Muscle layer of duodenum (tissue), 2 donors: ENCODE data around the gene SMIM30.
A peak's percentile ranks its signal among the peaks of the same experiment; 100 is the strongest.
"Not testable (repeated sequence)": the region's sequence is repeated elsewhere in the genome, so short reads cannot be mapped to it uniquely, and the experiment has no call there.

ENCODE experiments used
- H3K27ac ChIP-seq: one replicate; pipeline ENCODE4 v1.7.0; 2013; ENCODE audit warnings: mild to moderate bottlenecking, low read length
- H3K27me3 ChIP-seq: one replicate; pipeline ENCODE4 v1.7.0; 2013; ENCODE audit warnings: low read depth, mild to moderate bottlenecking, control low read depth, low read length
- H3K36me3 ChIP-seq, 2 donors: one replicate each; pipeline ENCODE4 v1.7.0; 2013; ENCODE audit warnings: low read length in 2 of 2, control low read depth in 1 of 2, mild to moderate bottlenecking in 1 of 2; ENCODE audit not compliant: insufficient read depth in 2 of 2, control insufficient read depth in 1 of 2
- H3K4me1 ChIP-seq, 2 donors: one replicate each; pipeline ENCODE4 v1.7.0; 2013; ENCODE audit warnings: low read length in 2 of 2, mild to moderate bottlenecking in 2 of 2, control low read depth in 1 of 2, moderate library complexity in 1 of 2; ENCODE audit not compliant: insufficient read depth in 2 of 2, control insufficient read depth in 1 of 2
- H3K4me3 ChIP-seq, 2 donors: one replicate each; pipeline ENCODE4 v1.7.0; 2013; ENCODE audit warnings: low read length in 2 of 2, low read depth in 1 of 2, mild to moderate bottlenecking in 1 of 2
- H3K9me3 ChIP-seq, 2 donors: one replicate each; pipeline ENCODE4 v1.7.0; 2013; ENCODE audit warnings: low read length in 2 of 2, control low read depth in 1 of 2, mild to moderate bottlenecking in 1 of 2; ENCODE audit not compliant: control insufficient read depth in 1 of 2
- donor health status: healthy.

Gene SMIM30

DNA sequence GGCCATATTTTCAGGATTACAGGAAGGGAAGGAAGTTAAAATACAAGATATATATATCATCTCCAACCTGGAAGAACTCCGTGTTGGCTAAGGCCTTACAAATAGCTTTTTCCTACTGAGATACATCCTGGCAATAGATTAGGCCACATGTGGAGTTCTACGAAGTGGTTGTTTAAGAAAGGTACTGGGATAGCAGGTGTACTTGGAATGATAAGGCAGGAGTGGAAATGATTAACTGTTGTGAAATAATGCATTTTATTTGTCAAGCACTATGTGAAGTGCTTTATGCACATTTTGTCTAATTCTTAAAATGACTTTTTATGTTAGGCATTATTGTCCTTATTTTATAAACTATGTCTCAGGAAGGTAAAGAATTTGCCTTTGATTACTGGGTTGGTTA, 18.9 kb upstream of the SMIM30 start:
- Histone ChIP-seq H3K27me3 (no peaks in the 10 kb centered on the region), H3K4me1 (no peaks in the 10 kb centered on the region), H3K9me3 (no peaks in the 10 kb centered on the region), H3K27ac (no peak overlapping the region), H3K4me3 (no peak overlapping the region), H3K36me3 (no peaks in the 10 kb centered on the region)

DNA sequence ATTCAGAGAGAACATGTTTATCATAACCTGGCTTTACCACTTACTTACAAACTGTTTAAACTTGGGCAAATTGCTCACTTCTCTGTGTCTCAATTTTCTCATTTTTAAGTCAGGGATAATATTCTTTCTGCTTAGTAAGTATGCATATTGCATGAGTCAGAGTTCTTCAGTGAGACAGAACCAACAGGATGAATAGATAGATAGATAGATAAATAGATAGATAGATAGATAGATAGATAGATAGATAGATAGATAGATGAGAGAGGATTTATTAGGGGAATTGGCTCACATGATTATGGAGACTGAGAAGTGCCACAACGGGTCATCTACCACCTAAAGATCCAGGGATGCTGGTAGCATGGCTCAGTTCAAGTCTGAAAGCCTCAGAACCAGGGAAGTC, 15.7 kb upstream of the SMIM30 start:
- no peaks in the 10 kb centered on the region for H3K36me3 ChIP-seq
- H3K9me3 ChIP-seq = no peaks in the 10 kb centered on the region
- H3K4me1 ChIP-seq = no peaks in the 10 kb centered on the region
- no peak overlapping the region for H3K27ac ChIP-seq
- no peaks in the 10 kb centered on the region for H3K27me3 ChIP-seq
- no peak overlapping the region for H3K4me3 ChIP-seq

GRCh38 chr7:113131367-113131766, 13.0 kb upstream of the SMIM30 start:
- Histone ChIP-seq H3K36me3 (no peaks in the 10 kb centered on the region), H3K4me3 (no peak overlapping the region), H3K27ac (no peak overlapping the region), H3K27me3 (no peaks in the 10 kb centered on the region), H3K9me3 (no peaks in the 10 kb centered on the region), H3K4me1 (no peaks in the 10 kb centered on the region)

DNA sequence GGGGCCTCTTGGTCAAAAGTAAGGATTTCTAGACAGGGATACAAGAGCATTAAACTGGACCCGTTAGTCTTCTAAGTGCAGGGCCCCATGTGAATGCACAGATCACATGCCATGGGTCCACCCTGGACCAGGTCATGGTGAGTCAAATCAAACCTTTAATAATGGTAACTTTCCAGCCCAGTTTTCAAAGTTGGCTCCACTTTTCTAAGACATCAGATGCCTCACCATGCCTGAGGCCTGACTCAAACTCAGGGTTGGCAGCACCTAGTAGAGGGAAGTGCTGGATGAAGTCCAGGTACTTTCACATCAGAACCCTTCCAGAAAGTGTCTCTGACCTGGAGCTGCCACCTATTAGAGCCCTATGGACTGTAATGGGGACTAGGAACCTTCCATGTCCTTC, 9.7 kb upstream of the SMIM30 start:
- Histone ChIP-seq H3K36me3 (no peaks in the 10 kb centered on the region), H3K27ac (no peak overlapping the region), H3K4me3 (no peak overlapping the region), H3K4me1 (no peaks in the 10 kb centered on the region), H3K27me3 (no peaks in the 10 kb centered on the region), H3K9me3 (no peaks in the 10 kb centered on the region)

DNA sequence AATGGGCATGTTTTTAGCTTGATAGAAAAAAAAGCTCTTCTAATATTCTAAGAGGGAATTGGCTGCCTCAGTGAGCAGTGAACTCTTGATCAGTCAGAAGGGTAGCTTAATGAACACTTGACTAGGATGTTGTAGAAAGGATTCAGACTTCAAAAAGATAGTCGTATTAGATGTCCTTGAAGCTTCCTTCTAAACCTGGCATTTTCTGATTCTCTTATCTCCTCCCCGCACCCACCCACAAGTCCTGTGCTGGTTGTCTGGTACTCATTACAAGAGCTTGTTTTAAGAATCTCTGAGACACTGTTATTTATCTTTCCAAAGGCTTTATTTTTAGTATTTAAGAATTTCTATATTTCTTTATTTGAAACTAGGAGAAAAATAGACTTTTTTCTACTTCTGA, 7.4 kb upstream of the SMIM30 start:
- Histone ChIP-seq H3K4me1 (no peaks in the 10 kb centered on the region), H3K27me3 (no peaks in the 10 kb centered on the region), H3K36me3 (no peaks in the 10 kb centered on the region), H3K9me3 (no peaks in the 10 kb centered on the region), H3K27ac (no peak overlapping the region), H3K4me3 (no peak overlapping the region)

DNA sequence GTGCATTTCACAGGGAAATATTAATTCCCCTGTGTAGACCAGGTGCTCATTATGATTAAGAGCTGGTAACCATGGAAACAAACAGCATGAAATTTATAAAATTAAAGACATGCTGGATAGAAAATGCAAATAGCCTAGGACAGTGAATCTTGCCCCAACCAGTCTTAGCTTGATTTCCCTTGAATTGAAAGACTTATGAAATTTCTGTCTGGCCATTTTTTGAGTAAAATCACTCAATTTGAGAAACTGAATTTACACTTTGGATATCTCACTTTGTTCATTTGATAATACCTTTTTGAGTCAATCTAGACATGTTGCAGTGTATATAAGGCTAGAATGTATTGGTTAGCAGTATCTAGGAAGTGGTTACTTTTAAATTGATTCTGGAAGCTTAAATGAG, 4.4 kb upstream of the SMIM30 start:
- H3K4me3 ChIP-seq = no peak overlapping the region
- H3K27ac ChIP-seq = no peak overlapping the region
- no peaks in the 10 kb centered on the region for H3K9me3 ChIP-seq
- H3K36me3 ChIP-seq = no peaks in the 10 kb centered on the region
- peaks cover 0 to under 1% of the 10 kb centered on the region in 2 donors for H3K4me1 ChIP-seq
- H3K27me3 ChIP-seq = no peaks in the 10 kb centered on the region

GRCh38 chr7:113120647-113121046, 2.3 kb upstream of the SMIM30 start:
- Histone ChIP-seq H3K9me3 (no peaks in the 10 kb centered on the region), H3K4me1 (peaks cover 0 to 5% of the 10 kb centered on the region in 2 donors)

DNA sequence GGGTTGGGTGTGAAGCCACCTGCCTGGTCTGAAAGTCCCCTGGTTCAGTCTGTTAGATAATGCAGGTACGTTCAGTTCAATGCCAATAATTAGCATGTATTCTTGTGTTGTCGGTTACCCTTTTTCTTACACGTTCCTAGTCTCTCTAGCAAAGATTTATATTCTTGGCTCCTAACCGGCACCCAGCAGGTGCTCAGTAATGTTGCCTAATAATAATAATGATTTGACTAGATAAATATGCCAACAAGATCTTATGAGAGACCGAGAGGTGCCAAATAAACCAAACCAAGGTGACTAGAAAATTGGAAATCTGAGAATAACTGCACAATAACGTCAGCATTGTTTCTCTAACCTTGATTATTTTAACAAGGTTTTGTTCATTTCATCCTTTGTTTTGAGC, 1.1 kb upstream of the SMIM30 start:
- Histone ChIP-seq H3K4me3 (peak overlapping the region in 1 of 2 donors; percentile 90), H3K4me1 (peaks cover 0 to 5% of the 10 kb centered on the region in 2 donors), H3K9me3 (no peaks in the 10 kb centered on the region), H3K36me3 (no peaks in the 10 kb centered on the region), H3K27me3 (no peaks in the 10 kb centered on the region), H3K27ac (no peak overlapping the region)

More at GRCh38 chr7:113120647-113121046, 2.3 kb upstream of the SMIM30 start:
- Histone ChIP-seq H3K36me3 (no peaks in the 10 kb centered on the region), H3K27me3 (no peaks in the 10 kb centered on the region), H3K4me3 (no peak overlapping the region), H3K27ac (no peak overlapping the region)

DNA sequence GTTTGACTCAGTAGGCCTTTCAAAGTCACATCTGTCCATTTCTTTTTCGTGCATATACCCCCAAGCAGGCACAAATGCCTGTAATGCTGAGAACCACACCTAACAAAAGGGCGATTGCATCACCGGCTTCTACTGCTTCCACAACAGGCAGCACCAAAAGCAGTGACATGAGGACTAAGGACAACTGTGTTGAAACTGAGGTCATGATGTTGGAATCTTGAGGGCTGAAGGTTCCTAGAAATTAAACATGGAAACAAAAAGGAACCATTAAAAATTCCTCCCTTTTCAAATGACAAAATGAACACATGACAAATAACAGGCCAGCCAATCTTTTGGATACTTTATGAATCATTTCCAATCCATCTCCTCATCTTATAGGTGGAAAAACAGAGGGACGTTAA, 980 bp downstream of the SMIM30 start:
- H3K4me1 ChIP-seq, H3K9me3 ChIP-seq, H3K27ac ChIP-seq, H3K36me3 ChIP-seq, H3K27me3 ChIP-seq: not testable (repeated sequence)
- peak overlapping the region; percentile 76 to 90 for H3K4me3 ChIP-seq

DNA sequence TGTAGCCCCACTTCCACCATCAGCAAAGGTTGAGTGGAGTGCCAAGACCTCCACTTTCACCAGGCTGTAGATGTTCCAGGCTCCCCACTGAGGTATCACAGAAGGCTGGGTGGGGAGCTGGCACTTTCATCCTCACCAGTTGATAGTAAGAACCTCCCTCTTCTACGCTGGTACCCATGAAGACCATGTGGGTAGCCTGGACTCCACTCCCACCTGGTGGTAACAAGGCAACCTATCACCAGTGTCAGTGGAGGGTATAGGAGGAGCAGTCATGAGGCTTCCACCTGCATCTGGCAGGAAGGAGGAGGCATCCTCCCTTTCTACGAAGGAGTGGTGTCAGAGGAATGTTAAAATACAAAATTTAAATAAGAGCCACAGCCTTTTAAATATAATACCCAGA, 4.4 kb downstream of the SMIM30 start:
- no peak overlapping the region for H3K4me3 ChIP-seq
- no peaks in the 10 kb centered on the region for H3K9me3 ChIP-seq
- H3K27ac ChIP-seq = no peak overlapping the region

GRCh38 chr7:113109718-113110117, 8.6 kb downstream of the SMIM30 start:
- no peaks in the 10 kb centered on the region for H3K9me3 ChIP-seq
- no peaks in the 10 kb centered on the region for H3K27me3 ChIP-seq

More for the DNA sequence above, 4.4 kb downstream of the SMIM30 start:
- Histone ChIP-seq H3K4me1 (peaks cover 0 to 5% of the 10 kb centered on the region in 2 donors), H3K27me3 (no peaks in the 10 kb centered on the region), H3K36me3 (no peaks in the 10 kb centered on the region)

GRCh38 chr7:113100121-113100603, 18.2 kb downstream of the SMIM30 start:
- Histone ChIP-seq H3K4me3 (no peak overlapping the region), H3K4me1 (peaks cover 0 to 3% of the 10 kb centered on the region in 2 donors), H3K36me3 (no peaks in the 10 kb centered on the region), H3K27me3 (no peaks in the 10 kb centered on the region), H3K27ac (no peak overlapping the region), H3K9me3 (no peaks in the 10 kb centered on the region)

More at GRCh38 chr7:113109718-113110117, 8.6 kb downstream of the SMIM30 start:
- no peaks in the 10 kb centered on the region for H3K36me3 ChIP-seq
- no peak overlapping the region for H3K4me3 ChIP-seq
- H3K4me1 ChIP-seq = no peaks in the 10 kb centered on the region
- no peak overlapping the region for H3K27ac ChIP-seq
